GM12891 (cell line): ENCODE data around the gene ZNF438.
"Not testable (repeated sequence)": the region's sequence is repeated elsewhere in the genome, so short reads cannot be mapped to it uniquely, and the experiment has no call there.

ENCODE experiments used
- DNase-seq: peaks from one replicate; pipeline ENCODE4 v3.0.0; 2011; ENCODE audit warnings: low spot score; ENCODE audit not compliant: insufficient read length
- FAIRE-seq: peaks from 2 replicates; lab custom pipeline; 2011; peaks lifted over from hg19 to GRCh38; lab: Jason Lieb, UNC
- PAX5 ChIP-seq: IDR thresholded peaks from 2 replicates; pipeline ENCODE4 v1.6.1; 2011; ENCODE audit warnings: low read length, moderate library complexity, mild to moderate bottlenecking; ENCODE audit not compliant: insufficient read depth, severe bottlenecking
- POLR2A ChIP-seq: IDR thresholded peaks from 2 replicates; pipeline ENCODE4 v1.6.1; 2011; ENCODE audit warnings: low read depth, low read length, control low read depth
- POLR2AphosphoS5 ChIP-seq: IDR thresholded peaks from 2 replicates; pipeline ENCODE4 v1.6.1; 2011; ENCODE audit warnings: low read depth, low read length, control low read depth
- POU2F2 ChIP-seq: IDR thresholded peaks from 2 replicates; pipeline ENCODE4 v1.6.1; 2011; ENCODE audit warnings: low read depth, mild to moderate bottlenecking, control low read depth, low read length, moderate library complexity
- SPI1 ChIP-seq: IDR thresholded peaks from 2 replicates; pipeline ENCODE4 v1.6.1; 2011; ENCODE audit warnings: low read depth, low read length, control low read depth
- TAF1 ChIP-seq: IDR thresholded peaks from 2 replicates; pipeline ENCODE4 v1.6.1; 2011; ENCODE audit warnings: low read depth, low read length, control low read depth

The ZNF438 gene

GRCh38 chr10:31030800-31031199 lies 865 bp downstream of the ZNF438 start:
- FAIRE-seq (no peak), DNase-seq (no peak)
- TF ChIP-seq SPI1 (no peak), POLR2AphosphoS5 (no peak), PAX5 (no peak), POU2F2 (no peak), POLR2A (no peak), TAF1 (no peak)

- no peak for TF ChIP-seq POU2F2
- TF ChIP-seq SPI1: no peak
- no peak for TF ChIP-seq TAF1
- TF ChIP-seq POLR2A: no peak
- no peak for TF ChIP-seq POLR2AphosphoS5
- no peak for TF ChIP-seq PAX5
- FAIRE-seq (no peak), DNase-seq (no peak)
Measured at GRCh38 chr10:31030260-31030659, 1.4 kb downstream of the ZNF438 start.

GRCh38 chr10:31028081-31028480 lies 3.6 kb downstream of the ZNF438 start:
- FAIRE-seq (no peak), DNase-seq (no peak)
- no peak for TF ChIP-seq SPI1
- no peak for TF ChIP-seq POLR2A
- no peak for TF ChIP-seq PAX5
- TF ChIP-seq POLR2AphosphoS5: no peak
- no peak for TF ChIP-seq POU2F2
- TF ChIP-seq TAF1: no peak

GRCh38 chr10:31026279-31026678 lies 5.4 kb downstream of the ZNF438 start:
- DNase-seq, FAIRE-seq: not testable (repeated sequence)

- DNase-seq (no peak), FAIRE-seq (no peak)
- TF ChIP-seq POU2F2 (no peak), POLR2AphosphoS5 (no peak), POLR2A (no peak), SPI1 (no peak), TAF1 (no peak), PAX5 (no peak)
Measured at GRCh38 chr10:31025142-31025541, 6.5 kb downstream of the ZNF438 start.

GRCh38 chr10:31023558-31023957 lies 8.1 kb downstream of the ZNF438 start:
- no peak for TF ChIP-seq PAX5
- no peak for TF ChIP-seq POLR2AphosphoS5
- no peak for TF ChIP-seq SPI1
- TF ChIP-seq POU2F2: no peak
- no peak for TF ChIP-seq TAF1
- TF ChIP-seq POLR2A: no peak
- DNase-seq: no peak
- no peak for FAIRE-seq

GRCh38 chr10:31020209-31020608 lies 11.5 kb downstream of the ZNF438 start:
- DNase-seq: no peak
- no peak for FAIRE-seq
- TF ChIP-seq PAX5: no peak
- TF ChIP-seq POLR2AphosphoS5: no peak
- TF ChIP-seq POU2F2: no peak
- no peak for TF ChIP-seq TAF1
- TF ChIP-seq SPI1: no peak
- no peak for TF ChIP-seq POLR2A

- DNase-seq (no peak), FAIRE-seq (no peak)
- TF ChIP-seq SPI1: no peak
- TF ChIP-seq POLR2AphosphoS5: no peak
- no peak for TF ChIP-seq PAX5
- no peak for TF ChIP-seq POU2F2
- no peak for TF ChIP-seq POLR2A
Measured at GRCh38 chr10:31018962-31019361, 12.7 kb downstream of the ZNF438 start.

- TF ChIP-seq POLR2A (no peak), POLR2AphosphoS5 (no peak), SPI1 (no peak), PAX5 (no peak), POU2F2 (no peak), TAF1 (no peak)
- FAIRE-seq (no peak), DNase-seq (no peak)
Measured at GRCh38 chr10:31018356-31018750, 13.3 kb downstream of the ZNF438 start.

GRCh38 chr10:31017534-31018355 lies 13.9 kb downstream of the ZNF438 start:
- DNase-seq (no peak), FAIRE-seq (peak; percentile 59)
- no peak for TF ChIP-seq POLR2A
- TF ChIP-seq PAX5: no peak
- no peak for TF ChIP-seq POLR2AphosphoS5
- TF ChIP-seq SPI1: no peak
- TF ChIP-seq POU2F2: no peak
- no peak for TF ChIP-seq TAF1
